SK-N-SH treated with all-trans-retinoic acid at 6 μM for 48 hours (cell line): ENCODE measurements around the gene DCDC2.

Experiments
- ATAC-seq: fragments of 200-7000 bp; cut with Tn5 transposase; 3 replicates; pipeline ENCODE4 v1.9.1; 2020; ENCODE audit warnings: mild to moderate bottlenecking, moderate library complexity
- ARNTL ChIP-seq: fragments of 450-650 bp; formaldehyde crosslinking; IDR thresholded peaks from 2 replicates; pipeline ENCODE4 v1.5.0; 2020; ENCODE audit warnings: low read depth, mild to moderate bottlenecking, moderate library complexity, borderline replicate concordance
- BACH2 ChIP-seq: fragments of 250-450 bp; sonication (Bioruptor Pico); IDR thresholded peaks from 2 replicates; pipeline ENCODE4 v1.9.0; 2021; ENCODE audit warnings: mild to moderate bottlenecking, borderline replicate concordance
- CSDC2 ChIP-seq: fragments of 250-450 bp; sonication (Bioruptor Pico); IDR thresholded peaks from 2 replicates; pipeline ENCODE4 v1.5.0; 2020; ENCODE audit warnings: mild to moderate bottlenecking, moderate library complexity
- CSRNP3 ChIP-seq: fragments of 250-450 bp; sonication (Bioruptor Pico); IDR thresholded peaks from 2 replicates; pipeline ENCODE4 v1.5.1; 2021; ENCODE audit warnings: mild to moderate bottlenecking, moderate library complexity
- ESRRG ChIP-seq: fragments of 250-450 bp; sonication (Bioruptor Pico); IDR thresholded peaks from 2 replicates; pipeline ENCODE4 v1.6.1; 2021; ENCODE audit warnings: mild to moderate bottlenecking
- GLIS3 ChIP-seq: fragments of 250-450 bp; sonication (Bioruptor Pico); IDR thresholded peaks from 2 replicates; pipeline ENCODE4 v1.5.0; 2020; ENCODE audit warnings: mild to moderate bottlenecking, moderate library complexity
- ISL1 ChIP-seq: fragments of 250-450 bp; sonication (Bioruptor Pico); IDR thresholded peaks from 2 replicates; pipeline ENCODE4 v2.1.2; 2022; ENCODE audit warnings: mild to moderate bottlenecking, moderate library complexity
- OSR1 ChIP-seq: fragments of 250-450 bp; sonication (Bioruptor Pico); IDR thresholded peaks from 2 replicates; pipeline ENCODE4 v1.8.0; 2022; ENCODE audit warnings: moderate library complexity, mild to moderate bottlenecking, inconsistent platforms
- PATZ1 ChIP-seq: fragments of 250-450 bp; sonication (Bioruptor Pico); IDR thresholded peaks from 2 replicates; pipeline ENCODE4 v1.8.0; 2020; ENCODE audit warnings: mild to moderate bottlenecking, moderate library complexity, borderline replicate concordance
- PPARA ChIP-seq: fragments of 250-450 bp; sonication (Bioruptor Pico); IDR thresholded peaks from 2 replicates; pipeline ENCODE4 v1.5.0; 2020; ENCODE audit warnings: mild to moderate bottlenecking, borderline replicate concordance
- RARB ChIP-seq: fragments of 250-450 bp; sonication (Bioruptor Pico); IDR thresholded peaks from 2 replicates; pipeline ENCODE4 v1.8.0; 2021; ENCODE audit warnings: mild to moderate bottlenecking, moderate library complexity
- TCF4 ChIP-seq: fragments of 250-450 bp; sonication (Bioruptor Pico); IDR thresholded peaks from 2 replicates; pipeline ENCODE4 v1.8.0; 2021; ENCODE audit warnings: mild to moderate bottlenecking, moderate library complexity, borderline replicate concordance
- TOX ChIP-seq: fragments of 250-450 bp; sonication (Bioruptor Pico); IDR thresholded peaks from 2 replicates; pipeline ENCODE4 v1.8.0; 2021; ENCODE audit warnings: mild to moderate bottlenecking, moderate library complexity, borderline replicate concordance
- TSHZ2 ChIP-seq: fragments of 250-450 bp; sonication (Bioruptor Pico); IDR thresholded peaks from 2 replicates; pipeline ENCODE4 v1.5.0; 2020; ENCODE audit warnings: mild to moderate bottlenecking, moderate library complexity
- ZC3H10 ChIP-seq: fragments of 250-450 bp; sonication (Bioruptor Pico); IDR thresholded peaks from 2 replicates; pipeline ENCODE4 v1.5.1; 2021; ENCODE audit warnings: mild to moderate bottlenecking, moderate library complexity
- ZFP3 ChIP-seq: fragments of 250-450 bp; sonication (Bioruptor Pico); IDR thresholded peaks from 2 replicates; pipeline ENCODE4 v1.5.0; 2020; ENCODE audit warnings: mild to moderate bottlenecking, moderate library complexity
- ZFP30 ChIP-seq: fragments of 450-650 bp; formaldehyde crosslinking; IDR thresholded peaks from 2 replicates; pipeline ENCODE4 v1.5.0; 2022; ENCODE audit warnings: mild to moderate bottlenecking, moderate library complexity
- ZNF565 ChIP-seq: fragments of 450-650 bp; formaldehyde crosslinking; conservative IDR thresholded peaks from 2 replicates; pipeline ENCODE4 v1.5.0; 2020; ENCODE audit warnings: low read depth, mild to moderate bottlenecking, moderate library complexity
- ZNF70 ChIP-seq: fragments of 450-650 bp; formaldehyde crosslinking; IDR thresholded peaks from 2 replicates; pipeline ENCODE4 v1.5.0; 2020; ENCODE audit warnings: mild to moderate bottlenecking, moderate library complexity
- ZNF8 ChIP-seq: fragments of 450-650 bp; formaldehyde crosslinking; IDR thresholded peaks from 2 replicates; pipeline ENCODE4 v1.5.0; 2020; ENCODE audit warnings: mild to moderate bottlenecking, moderate library complexity
- TF ChIP-seq, protein P1 (sequence below): fragments of 250-450 bp; sonication (Bioruptor Pico); IDR thresholded peaks from 2 replicates; pipeline ENCODE4 v1.8.0; 2021; ENCODE audit warnings: low read depth, mild to moderate bottlenecking, moderate library complexity, borderline replicate concordance
- TF ChIP-seq, protein P2 (sequence below): fragments of 250-450 bp; sonication (Bioruptor Pico); IDR thresholded peaks from 2 replicates; pipeline ENCODE4 v1.5.1; 2020; ENCODE audit warnings: low read depth, mild to moderate bottlenecking, moderate library complexity

DCDC2 gene

GRCh38 chr6:24339932-24340331, 17.9 kb downstream of the DCDC2 start (continued):
- TF ChIP-seq ARNTL (CRISPR knock-in tag) (no peak), ESRRG (CRISPR knock-in tag) (no peak), PPARA (CRISPR knock-in tag) (no peak), ZFP3 (CRISPR knock-in tag) (no peak)
- TF ChIP-seq, all 23 proteins: peak for 0

- TF ChIP-seq ESRRG (CRISPR knock-in tag): no peak
- TF ChIP-seq CSRNP3 (CRISPR knock-in tag): no peak
- no peak for TF ChIP-seq ZNF565 (CRISPR knock-in tag)
- TF ChIP-seq PPARA (CRISPR knock-in tag): no peak
- TF ChIP-seq GLIS3: no peak
- TF ChIP-seq TCF4 (CRISPR knock-in tag): no peak
- TF ChIP-seq ARNTL (CRISPR knock-in tag): no peak
- TF ChIP-seq RARB (CRISPR knock-in tag): no peak
- TF ChIP-seq ZFP30 (CRISPR knock-in tag): no peak
- TF ChIP-seq, protein P1, sequence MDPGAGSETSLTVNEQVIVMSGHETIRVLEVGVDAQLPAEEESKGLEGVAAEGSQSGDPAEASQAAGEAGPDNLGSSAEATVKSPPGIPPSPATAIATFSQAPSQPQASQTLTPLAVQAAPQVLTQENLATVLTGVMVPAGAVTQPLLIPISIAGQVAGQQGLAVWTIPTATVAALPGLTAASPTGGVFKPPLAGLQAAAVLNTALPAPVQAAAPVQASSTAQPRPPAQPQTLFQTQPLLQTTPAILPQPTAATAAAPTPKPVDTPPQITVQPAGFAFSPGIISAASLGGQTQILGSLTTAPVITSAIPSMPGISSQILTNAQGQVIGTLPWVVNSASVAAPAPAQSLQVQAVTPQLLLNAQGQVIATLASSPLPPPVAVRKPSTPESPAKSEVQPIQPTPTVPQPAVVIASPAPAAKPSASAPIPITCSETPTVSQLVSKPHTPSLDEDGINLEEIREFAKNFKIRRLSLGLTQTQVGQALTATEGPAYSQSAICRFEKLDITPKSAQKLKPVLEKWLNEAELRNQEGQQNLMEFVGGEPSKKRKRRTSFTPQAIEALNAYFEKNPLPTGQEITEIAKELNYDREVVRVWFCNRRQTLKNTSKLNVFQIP (CRISPR knock-in tag): no peak
- TF ChIP-seq ZNF8 (CRISPR knock-in tag): no peak
- no peak for TF ChIP-seq BACH2 (CRISPR knock-in tag)
- no peak for TF ChIP-seq PATZ1 (CRISPR knock-in tag)
- no peak for TF ChIP-seq ISL1 (CRISPR knock-in tag)
- TF ChIP-seq ZNF70: no peak
- no peak for ATAC-seq
These were observed 23.6 kb downstream of the DCDC2 start for GRCh38 chr6:24334285-24334684.

GRCh38 chr6:24332317-24332716, 25.5 kb downstream of the DCDC2 start:
- TF ChIP-seq RARB (CRISPR knock-in tag): no peak
- no peak for TF ChIP-seq CSRNP3 (CRISPR knock-in tag)
- no peak for TF ChIP-seq OSR1 (CRISPR knock-in tag)
- TF ChIP-seq TCF4 (CRISPR knock-in tag): no peak
- TF ChIP-seq BACH2 (CRISPR knock-in tag): no peak
- TF ChIP-seq, protein P1 (CRISPR knock-in tag): no peak
- no peak for TF ChIP-seq ZNF565 (CRISPR knock-in tag)
- no peak for TF ChIP-seq TSHZ2 (CRISPR knock-in tag)
- TF ChIP-seq, protein P2, sequence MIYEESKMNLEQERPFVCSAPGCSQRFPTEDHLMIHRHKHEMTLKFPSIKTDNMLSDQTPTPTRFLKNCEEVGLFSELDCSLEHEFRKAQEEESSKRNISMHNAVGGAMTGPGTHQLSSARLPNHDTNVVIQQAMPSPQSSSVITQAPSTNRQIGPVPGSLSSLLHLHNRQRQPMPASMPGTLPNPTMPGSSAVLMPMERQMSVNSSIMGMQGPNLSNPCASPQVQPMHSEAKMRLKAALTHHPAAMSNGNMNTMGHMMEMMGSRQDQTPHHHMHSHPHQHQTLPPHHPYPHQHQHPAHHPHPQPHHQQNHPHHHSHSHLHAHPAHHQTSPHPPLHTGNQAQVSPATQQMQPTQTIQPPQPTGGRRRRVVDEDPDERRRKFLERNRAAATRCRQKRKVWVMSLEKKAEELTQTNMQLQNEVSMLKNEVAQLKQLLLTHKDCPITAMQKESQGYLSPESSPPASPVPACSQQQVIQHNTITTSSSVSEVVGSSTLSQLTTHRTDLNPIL (CRISPR knock-in tag): no peak
- TF ChIP-seq ESRRG (CRISPR knock-in tag): no peak
- no peak for TF ChIP-seq ZC3H10
- TF ChIP-seq ARNTL (CRISPR knock-in tag): no peak
- TF ChIP-seq ISL1 (CRISPR knock-in tag): no peak
- no peak for TF ChIP-seq PPARA (CRISPR knock-in tag)
- no peak for TF ChIP-seq GLIS3
- TF ChIP-seq PATZ1 (CRISPR knock-in tag): no peak
- TF ChIP-seq ZFP30 (CRISPR knock-in tag): no peak
- no peak for TF ChIP-seq CSDC2 (CRISPR knock-in tag)
- no peak for TF ChIP-seq ZNF8 (CRISPR knock-in tag)
- TF ChIP-seq TOX (CRISPR knock-in tag): no peak
- TF ChIP-seq, all 23 proteins: peak for 0
- ATAC-seq: no peak
